Measurements from ENCODE around the gene CHMP2B. TPM values are rescaled to one million over a fixed set of nuclear protein-coding genes. Genes with fewer than 3 reads are reported as not detected.

The CHMP2B gene
- total and polyA plus RNA-seq, 9 of the 15 experiments (the other 6 are each of a cell fraction or from before 2014, with no cell fraction given) = 7.4 to 17.7 (median 10.6) TPM

GRCh38 chr3:87197531-87197930 lies 29.6 kb upstream of the CHMP2B start:
- Histone ChIP-seq H3K9me3 (replicated peaks; ENCODE audit: control insufficient read depth, insufficient read depth, low read depth, low read length) (no peaks in the 10 kb centered on the region), H3K9me1 (ENCODE audit: control insufficient read depth, insufficient read depth, low read length) (no peaks in the 10 kb centered on the region), H3K36me3 (ENCODE audit: control insufficient read depth, insufficient read depth, low read length) (no peaks in the 10 kb centered on the region), H3K9ac (ENCODE audit: insufficient read depth in 1 of 2, low read depth in 2 of 2, low read length in 2 of 2) (no peak overlapping the region), H2AFZ (ENCODE audit: low read depth, low read length) (no peak overlapping the region), H4K20me1 (replicated peaks; ENCODE audit: control insufficient read depth, insufficient read depth, low read length) (no peaks in the 10 kb centered on the region), H3K27ac (ENCODE audit: extremely low read depth, low read depth, low read length) (no peak overlapping the region), H3K79me2 (ENCODE audit: control insufficient read depth, insufficient read depth, low read length) (no peaks in the 10 kb centered on the region), H3K4me3 (no peak overlapping the region), H3K4me1 (replicated peaks in 1 of 2; ENCODE audit: control insufficient read depth in 2 of 2, insufficient read depth in 2 of 2, low read length in 2 of 2) (no peaks in the 10 kb centered on the region), H3K27me3 (ENCODE audit: control insufficient read depth in 2 of 2, insufficient read depth in 2 of 2, low read length in 2 of 2) (no peaks in the 10 kb centered on the region), H3K4me2 (ENCODE audit: insufficient read depth, low read length) (no peak overlapping the region)
- ChIA-PET CTCF (ENCODE audit: low intra/inter-chr PET ratio) (no interaction called here), POLR2A (no interaction called here)
- in situ Hi-C loops (cut with MboI) = no loop called here
- WGBS (ENCODE audit: insufficient coverage, low coverage, missing lambda C conversion rate) = 0% methylated on average over 4 of the region's 4 CpGs
- no TSS peak for BruUV-seq (replicated peaks)
- DNase-seq (ENCODE audit: extremely low read depth in 1 of 4, low spot score in 3 of 4) = no peak
- ATAC-seq = no peak
- FAIRE-seq = no peak
- TF ChIP-seq ZNF830 (CRISPR knock-in tag; IDR thresholded peaks at IDR 0.05) (no peak), SMARCA5 (IDR thresholded peaks at IDR 0.05) (no peak), SP2 (IDR thresholded peaks at IDR 0.05; ENCODE audit: extremely low read depth, low read depth, low read length, poor library complexity, severe bottlenecking) (no peak)
- intact Hi-C loops (cut with micrococcal nuclease) = no loop called here

DNA sequence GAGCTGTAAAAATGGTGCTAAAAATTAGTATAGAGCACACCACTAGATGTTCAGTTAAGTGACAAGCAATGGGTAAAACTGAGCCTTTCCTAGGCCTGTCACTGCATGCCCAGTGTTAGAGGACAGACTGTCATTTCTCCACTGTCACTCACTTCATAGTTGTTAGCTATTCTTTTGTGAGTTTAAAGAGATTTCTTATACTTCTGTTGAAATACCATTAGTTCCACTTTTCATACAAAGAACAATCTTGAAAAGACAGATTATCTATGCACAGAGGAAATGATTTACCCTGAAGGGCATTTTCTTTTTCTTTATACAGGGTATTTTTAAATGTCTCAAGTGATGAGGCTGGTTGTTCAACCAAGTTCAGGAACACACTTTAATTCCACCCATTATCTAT lies 28.3 kb upstream of the CHMP2B start:
- intact Hi-C loops (cut with micrococcal nuclease) = no loop called here
- in situ Hi-C loops (cut with MboI) = no loop called here
- ChIA-PET POLR2A (no interaction called here), CTCF (ENCODE audit: low intra/inter-chr PET ratio) (no interaction called here)
- Histone ChIP-seq H3K27ac (ENCODE audit: extremely low read depth, low read depth, low read length) (no peak overlapping the region), H3K9me1 (ENCODE audit: control insufficient read depth, insufficient read depth, low read length) (no peaks in the 10 kb centered on the region), H3K4me2 (ENCODE audit: insufficient read depth, low read length) (no peak overlapping the region), H3K36me3 (ENCODE audit: control insufficient read depth, insufficient read depth, low read length) (no peaks in the 10 kb centered on the region), H4K20me1 (replicated peaks; ENCODE audit: control insufficient read depth, insufficient read depth, low read length) (no peaks in the 10 kb centered on the region), H2AFZ (ENCODE audit: low read depth, low read length) (no peak overlapping the region), H3K4me1 (replicated peaks in 1 of 2; ENCODE audit: control insufficient read depth in 2 of 2, insufficient read depth in 2 of 2, low read length in 2 of 2) (no peaks in the 10 kb centered on the region), H3K9ac (ENCODE audit: insufficient read depth in 1 of 2, low read depth in 2 of 2, low read length in 2 of 2) (no peak overlapping the region), H3K27me3 (ENCODE audit: control insufficient read depth in 2 of 2, insufficient read depth in 2 of 2, low read length in 2 of 2) (no peaks in the 10 kb centered on the region), H3K9me3 (replicated peaks; ENCODE audit: control insufficient read depth, insufficient read depth, low read depth, low read length) (no peaks in the 10 kb centered on the region), H3K4me3 (no peak overlapping the region), H3K79me2 (ENCODE audit: control insufficient read depth, insufficient read depth, low read length) (no peaks in the 10 kb centered on the region)
- BruUV-seq (replicated peaks) = no TSS peak
- DNase-seq (ENCODE audit: extremely low read depth in 1 of 4, low spot score in 3 of 4) (no peak), FAIRE-seq (no peak), ATAC-seq (no peak)
- TF ChIP-seq TAF1 (IDR thresholded peaks at IDR 0.05; ENCODE audit: control insufficient read depth, extremely low read depth, insufficient read depth, low read length, severe bottlenecking) (no peak), ESRRB (CRISPR knock-in tag; IDR thresholded peaks at IDR 0.05; ENCODE audit: borderline replicate concordance) (no peak), ZNF347 (CRISPR knock-in tag; IDR thresholded peaks at IDR 0.05; ENCODE audit: low read depth) (no peak), TRIM25 (IDR thresholded peaks at IDR 0.05; ENCODE audit: borderline replicate concordance) (no peak), ILF3 (IDR thresholded peaks at IDR 0.05; ENCODE audit: borderline replicate concordance) (no peak), BCOR (IDR thresholded peaks at IDR 0.05) (no peak), KLF10 (CRISPR knock-in tag; IDR thresholded peaks at IDR 0.05) (no peak), FOXA1 (IDR thresholded peaks at IDR 0.05; ENCODE audit: borderline replicate concordance) (no peak), ZNF778 (CRISPR knock-in tag; IDR thresholded peaks at IDR 0.05) (no peak), SMAD1 (IDR thresholded peaks at IDR 0.05; ENCODE audit: low read depth, low read length, partially characterized antibody) (no peak), GATA2 (CRISPR knock-in tag; IDR thresholded peaks at IDR 0.05) (no peak), JUND (IDR thresholded peaks at IDR 0.05; ENCODE audit: borderline replicate concordance, low read depth, low read length) (no peak), JUND (tag; IDR thresholded peaks at IDR 0.05; ENCODE audit: borderline replicate concordance, low read depth, low read length) (no peak), ZNF707 (CRISPR knock-in tag; conservative IDR thresholded peaks at IDR 0.05) (no peak)
- TF ChIP-seq, protein P1, sequence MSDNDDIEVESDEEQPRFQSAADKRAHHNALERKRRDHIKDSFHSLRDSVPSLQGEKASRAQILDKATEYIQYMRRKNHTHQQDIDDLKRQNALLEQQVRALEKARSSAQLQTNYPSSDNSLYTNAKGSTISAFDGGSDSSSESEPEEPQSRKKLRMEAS (CRISPR knock-in tag; IDR thresholded peaks at IDR 0.05) = no peak

Data from K562 (cell line).